Mesenchymal stem cell (in vitro differentiated cells and primary cell): ENCODE measurements around the gene CD59.

Source experiments
- DNase-seq: peaks from one replicate; pipeline ENCODE4 v3.0.0-alpha.2; 2013
- H2AFZ ChIP-seq: one replicate; pipeline ENCODE4 v1.6.1; 2013; ENCODE audit warnings: low read depth, mild to moderate bottlenecking, control low read depth, inconsistent platforms, low read length, moderate library complexity
- H2AK5ac ChIP-seq: 2 replicates; pipeline ENCODE4 v1.6.1; 2013; ENCODE audit warnings: low read length, moderate library complexity, mild to moderate bottlenecking, inconsistent platforms; ENCODE audit not compliant: severe bottlenecking
- H2BK120ac ChIP-seq: one replicate; pipeline ENCODE4 v1.6.1; 2013; ENCODE audit warnings: low read depth, mild to moderate bottlenecking, inconsistent platforms, low read length, moderate library complexity
- H2BK12ac ChIP-seq, 2 experiments: one replicate each; pipeline ENCODE4 v1.6.1; 2013; ENCODE audit warnings: inconsistent platforms in 2 of 2, low read length in 2 of 2, mild to moderate bottlenecking in 2 of 2, moderate library complexity in 2 of 2, control low read depth in 1 of 2
- H2BK15ac ChIP-seq: one replicate; pipeline ENCODE4 v1.6.1; 2013; ENCODE audit warnings: mild to moderate bottlenecking, low read depth, inconsistent platforms; ENCODE audit not compliant: poor library complexity, severe bottlenecking
- H2BK5ac ChIP-seq: 2 replicates; pipeline ENCODE4 v1.6.1; 2013; ENCODE audit warnings: low read depth, mild to moderate bottlenecking, low read length, control low read depth, inconsistent platforms; ENCODE audit not compliant: poor library complexity, severe bottlenecking
- H3K14ac ChIP-seq, 2 experiments: one replicate each; pipeline ENCODE4 v1.6.1; 2013; ENCODE audit warnings: inconsistent platforms in 2 of 2, low read length in 2 of 2, control low read depth in 1 of 2, mild to moderate bottlenecking in 1 of 2, moderate library complexity in 1 of 2
- H3K18ac ChIP-seq, 2 experiments: one replicate each; pipeline ENCODE4 v1.6.1; 2013; ENCODE audit warnings: inconsistent platforms in 2 of 2, low read length in 2 of 2, control low read depth in 1 of 2, low read depth in 1 of 2, mild to moderate bottlenecking in 1 of 2
- H3K23ac ChIP-seq, 2 experiments: one replicate each; pipeline ENCODE4 v1.6.1; 2013; ENCODE audit warnings: inconsistent platforms in 2 of 2, low read length in 2 of 2, mild to moderate bottlenecking in 2 of 2, moderate library complexity in 2 of 2, control low read depth in 1 of 2
- H3K27ac ChIP-seq: 2 replicates; pipeline ENCODE4 v1.5.1; 2013; ENCODE audit warnings: mild to moderate bottlenecking, moderate library complexity, low read length, control low read depth, inconsistent platforms; ENCODE audit not compliant: poor library complexity, severe bottlenecking
- H3K27me3 ChIP-seq, 2 experiments: 2 replicates each; pipeline versions ENCODE4 v1.6.1 to v1.7.0; 2013; ENCODE audit warnings: low read length in 2 of 2, mild to moderate bottlenecking in 2 of 2, moderate library complexity in 2 of 2, control low read depth in 1 of 2, inconsistent platforms in 1 of 2; ENCODE audit not compliant: control insufficient read depth in 1 of 2, insufficient read depth in 1 of 2
- H3K36me3 ChIP-seq, 2 experiments: 2 replicates each; pipeline versions ENCODE4 v1.6.1 to v1.7.0; 2013; ENCODE audit warnings: low read length in 2 of 2, control low read depth in 1 of 2, inconsistent platforms in 1 of 2, low read depth in 1 of 2, mild to moderate bottlenecking in 1 of 2; ENCODE audit not compliant: insufficient read depth in 2 of 2, control insufficient read depth in 1 of 2
- H3K4ac ChIP-seq, 2 experiments: one replicate each; pipeline ENCODE4 v1.6.1; 2013; ENCODE audit warnings: inconsistent platforms in 2 of 2, low read length in 2 of 2, mild to moderate bottlenecking in 2 of 2, moderate library complexity in 2 of 2, control low read depth in 1 of 2, low read depth in 1 of 2
- H3K4me1 ChIP-seq: 2 replicates; pipeline ENCODE4 v1.6.1; 2013; ENCODE audit warnings: low read depth, low read length, control low read depth; ENCODE audit not compliant: control insufficient read depth, insufficient read depth
- H3K4me2 ChIP-seq: 2 replicates; pipeline ENCODE4 v1.6.1; 2013; ENCODE audit warnings: low read length, mild to moderate bottlenecking, inconsistent platforms; ENCODE audit not compliant: poor library complexity, severe bottlenecking
- H3K4me3 ChIP-seq, 2 experiments: 2 replicates each; pipeline versions ENCODE4 v1.5.1 to v1.7.0; 2013; ENCODE audit warnings: low read length in 2 of 2, mild to moderate bottlenecking in 2 of 2, control low read depth in 1 of 2, low read depth in 1 of 2; ENCODE audit not compliant: insufficient read depth in 1 of 2
- H3K79me1 ChIP-seq: replicated peaks from 2 replicates; pipeline ENCODE4 v1.6.1; 2013; ENCODE audit warnings: mild to moderate bottlenecking, control low read depth, low read length, inconsistent platforms; ENCODE audit not compliant: poor library complexity, severe bottlenecking
- H3K9ac ChIP-seq: 2 replicates; pipeline ENCODE4 v1.7.0; 2013; ENCODE audit warnings: mild to moderate bottlenecking, low read length, moderate library complexity
- H3K9me3 ChIP-seq: 2 replicates; pipeline ENCODE4 v1.7.0; 2013; ENCODE audit warnings: mild to moderate bottlenecking, low read length; ENCODE audit not compliant: control insufficient read depth
- H4K8ac ChIP-seq: one replicate; pipeline ENCODE4 v1.6.1; 2013; ENCODE audit warnings: inconsistent platforms, mild to moderate bottlenecking, low read length, moderate library complexity
- H4K91ac ChIP-seq: one replicate; pipeline ENCODE4 v1.6.1; 2013; ENCODE audit warnings: mild to moderate bottlenecking, low read length, inconsistent platforms
- WGBS: methylation state at CpG from one replicate; pipeline ENCODE4 v1.1.7; 2013; ENCODE audit warnings: mixed read lengths; 5-methylcytosine and 5-hydroxymethylcytosine counted together

The CD59 gene

GRCh38 chr11:33660962-33661361 is 75.3 kb downstream of the CD59 start:
- no peak for DNase-seq
- no peak overlapping the region for H2AFZ ChIP-seq
- no peak overlapping the region for H3K4me3 ChIP-seq
- no peak overlapping the region for H3K14ac ChIP-seq
- H3K4me2 ChIP-seq, result no peak overlapping the region
- H3K18ac ChIP-seq, result no peak overlapping the region
- WGBS, result no CpG with 5 or more reads among the region's 4 CpGs
- H4K91ac ChIP-seq, result no peak overlapping the region
- H3K23ac ChIP-seq, result no peak overlapping the region
- no peaks in the 10 kb centered on the region for H3K27me3 ChIP-seq
- H3K9me3 ChIP-seq, result no peaks in the 10 kb centered on the region
- peaks cover 2% of the 10 kb centered on the region for H3K4me1 ChIP-seq
- H4K8ac ChIP-seq, result peak overlapping the region; percentile 46
- no peak overlapping the region for H3K9ac ChIP-seq
- H2AK5ac ChIP-seq, result no peak overlapping the region
- H2BK15ac ChIP-seq, result no peak overlapping the region
- peaks cover 20 to 86% of the 10 kb centered on the region in 2 experiments for H3K36me3 ChIP-seq
- no peak overlapping the region for H2BK5ac ChIP-seq
- H2BK120ac ChIP-seq, result no peak overlapping the region
- H3K27ac ChIP-seq, result no peak overlapping the region
- no peaks in the 10 kb centered on the region for H3K79me1 ChIP-seq
- no peak overlapping the region for H3K4ac ChIP-seq
- no peak overlapping the region for H2BK12ac ChIP-seq

- 79% methylated on average over 3 of the region's 5 CpGs for WGBS
These were observed 76.7 kb downstream of the CD59 start for GRCh38 chr11:33659370-33660139.

GRCh38 chr11:33658195-33658900 is 77.9 kb downstream of the CD59 start:
- Histone ChIP-seq H3K18ac (no peak overlapping the region), H3K27me3 (no peaks in the 10 kb centered on the region), H3K4me2 (no peak overlapping the region), H3K4me3 (no peak overlapping the region), H3K36me3 (peaks cover 15 to 83% of the 10 kb centered on the region in 2 experiments), H3K4ac (no peak overlapping the region), H3K9ac (no peak overlapping the region), H3K23ac (no peak overlapping the region), H3K14ac (no peak overlapping the region), H2BK12ac (no peak overlapping the region), H4K91ac (no peak overlapping the region), H3K79me1 (no peaks in the 10 kb centered on the region), H2BK5ac (no peak overlapping the region), H3K27ac (no peak overlapping the region), H2AK5ac (no peak overlapping the region), H4K8ac (no peak overlapping the region), H3K4me1 (peaks cover 1% of the 10 kb centered on the region), H3K9me3 (no peaks in the 10 kb centered on the region), H2AFZ (no peak overlapping the region), H2BK120ac (no peak overlapping the region), H2BK15ac (no peak overlapping the region)
- DNase-seq, result no peak
- 90% methylated on average over 20 of the region's 22 CpGs for WGBS

More at GRCh38 chr11:33659370-33660139, 76.7 kb downstream of the CD59 start:
- Histone ChIP-seq H2BK15ac (no peak overlapping the region), H3K79me1 (no peaks in the 10 kb centered on the region), H4K91ac (no peak overlapping the region), H3K4me2 (no peak overlapping the region), H2BK120ac (no peak overlapping the region), H3K9ac (no peak overlapping the region), H3K36me3 (peaks cover 15 to 90% of the 10 kb centered on the region in 2 experiments), H3K4me3 (no peak overlapping the region), H4K8ac (no peak overlapping the region), H3K14ac (no peak overlapping the region), H2BK5ac (no peak overlapping the region), H3K27ac (no peak overlapping the region), H3K4me1 (peaks cover 1% of the 10 kb centered on the region), H2BK12ac (no peak overlapping the region), H3K27me3 (no peaks in the 10 kb centered on the region), H3K4ac (no peak overlapping the region), H3K9me3 (no peaks in the 10 kb centered on the region), H3K18ac (no peak overlapping the region), H2AK5ac (no peak overlapping the region), H2AFZ (no peak overlapping the region), H3K23ac (no peak overlapping the region)
- no peak for DNase-seq

- 83% methylated on average over 3 of the region's 3 CpGs for WGBS
- H3K36me3 ChIP-seq, result peaks cover 15 to 77% of the 10 kb centered on the region in 2 experiments
- H2BK120ac ChIP-seq, result no peak overlapping the region
- H4K8ac ChIP-seq, result no peak overlapping the region
- H3K23ac ChIP-seq, result no peak overlapping the region
- no peak overlapping the region for H4K91ac ChIP-seq
- no peak overlapping the region for H3K18ac ChIP-seq
- no peak overlapping the region for H2BK15ac ChIP-seq
- H2AK5ac ChIP-seq, result no peak overlapping the region
- no peaks in the 10 kb centered on the region for H3K27me3 ChIP-seq
- peaks cover 1% of the 10 kb centered on the region for H3K4me1 ChIP-seq
- H3K4ac ChIP-seq, result no peak overlapping the region
- H2BK12ac ChIP-seq, result no peak overlapping the region
- H3K79me1 ChIP-seq, result no peaks in the 10 kb centered on the region
- H3K9ac ChIP-seq, result no peak overlapping the region
- no peak overlapping the region for H3K4me3 ChIP-seq
- no peak for DNase-seq
- H3K4me2 ChIP-seq, result no peak overlapping the region
- H2AFZ ChIP-seq, result no peak overlapping the region
- H3K9me3 ChIP-seq, result no peaks in the 10 kb centered on the region
- no peak overlapping the region for H2BK5ac ChIP-seq
- H3K27ac ChIP-seq, result no peak overlapping the region
- no peak overlapping the region for H3K14ac ChIP-seq
These were observed 78.5 kb downstream of the CD59 start for GRCh38 chr11:33657757-33658156.
